Inferior parietal cortex (tissue), 1 donor: ENCODE results near the gene RPH3AL.
A peak's percentile ranks its signal among the peaks of the same experiment; 100 is the strongest.

Experiments used
- DNase-seq: peaks from one replicate; pipeline ENCODE4 v3.0.0-alpha.2; 2016; ENCODE audit errors: extremely low spot score

The RPH3AL gene

GRCh38 chr17:336110-337021, 16.2 kb downstream of the RPH3AL start:
- no peak for DNase-seq

GRCh38 chr17:335691-336090, 16.9 kb downstream of the RPH3AL start:
- DNase-seq, result no peak

GRCh38 chr17:334974-335481, 17.6 kb downstream of the RPH3AL start:
- DNase-seq, result no peak

DNA sequence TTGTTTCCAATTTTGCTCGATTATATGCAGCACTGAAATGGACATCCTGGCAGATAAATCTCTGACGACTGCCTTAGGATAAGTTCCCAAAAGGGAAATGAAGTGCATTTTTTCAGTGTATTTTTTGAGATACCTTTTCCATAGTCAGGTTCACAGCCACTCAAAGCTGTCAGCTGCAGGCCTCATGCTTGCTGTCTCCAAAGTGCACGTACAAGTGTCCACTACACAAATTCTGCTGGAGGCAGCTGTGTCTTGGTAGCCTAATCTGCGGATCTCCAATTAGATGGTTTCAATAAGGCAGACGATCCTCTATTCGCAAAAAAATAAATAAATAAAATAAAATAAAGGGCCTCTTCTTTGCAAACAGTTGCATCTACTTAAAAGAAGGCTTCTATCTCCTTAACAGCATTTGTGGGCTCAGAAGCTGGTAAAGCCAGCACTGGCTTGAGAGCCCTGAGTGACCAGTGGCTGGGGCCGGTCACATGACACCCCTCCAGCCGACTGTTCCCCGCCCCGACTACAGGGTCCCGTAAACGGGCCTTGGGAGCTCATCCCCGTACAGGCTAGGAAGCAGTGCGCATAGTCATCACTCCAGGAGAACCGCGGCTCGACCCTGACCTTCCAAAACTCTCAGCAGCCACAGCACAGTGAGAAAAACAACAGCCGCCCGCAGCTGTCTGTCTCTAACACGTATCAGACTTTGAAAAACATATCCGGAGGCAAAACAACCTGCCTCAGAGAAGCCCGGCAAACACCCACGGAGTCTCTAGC, 18.8 kb downstream of the RPH3AL start:
- DNase-seq, result peak; percentile 48

DNA sequence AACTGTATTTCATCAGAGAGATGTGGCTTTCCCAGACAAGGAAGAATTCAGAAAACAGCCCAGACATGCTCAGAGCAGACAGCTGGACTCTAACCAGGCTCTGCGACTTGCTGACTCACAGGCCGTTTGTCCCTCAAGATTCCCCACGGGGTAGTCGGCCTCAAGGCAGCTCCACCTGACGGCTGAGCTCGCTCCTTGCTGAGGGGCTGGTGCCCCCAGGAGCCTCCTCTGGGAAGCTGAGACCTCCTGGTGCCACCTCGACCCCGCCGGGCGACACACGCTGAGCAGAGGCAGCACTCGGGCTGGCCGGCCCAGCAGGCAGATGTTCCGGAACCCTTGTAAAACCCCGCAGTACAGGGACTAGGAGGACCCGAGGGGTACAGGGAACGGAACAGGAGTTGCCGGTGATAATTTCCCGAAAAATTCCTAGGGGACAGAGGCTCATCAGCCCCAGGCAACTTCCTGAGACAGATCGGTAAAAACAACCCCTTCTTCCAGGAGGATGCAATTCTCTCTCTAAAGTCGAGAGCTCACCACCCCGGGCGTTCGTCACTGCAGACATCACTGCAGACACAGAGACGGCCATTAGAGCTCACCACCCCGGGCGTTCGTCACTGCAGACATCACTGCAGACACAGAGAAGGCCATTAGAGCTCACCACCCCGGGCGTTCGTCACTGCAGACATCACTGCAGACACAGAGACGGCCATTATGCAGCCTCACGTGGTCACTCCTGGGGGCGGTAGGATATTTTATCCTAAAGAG, 19.9 kb downstream of the RPH3AL start:
- no peak for DNase-seq

- no peak for DNase-seq
These were observed 20.6 kb downstream of the RPH3AL start for GRCh38 chr17:332023-332422.

DNA sequence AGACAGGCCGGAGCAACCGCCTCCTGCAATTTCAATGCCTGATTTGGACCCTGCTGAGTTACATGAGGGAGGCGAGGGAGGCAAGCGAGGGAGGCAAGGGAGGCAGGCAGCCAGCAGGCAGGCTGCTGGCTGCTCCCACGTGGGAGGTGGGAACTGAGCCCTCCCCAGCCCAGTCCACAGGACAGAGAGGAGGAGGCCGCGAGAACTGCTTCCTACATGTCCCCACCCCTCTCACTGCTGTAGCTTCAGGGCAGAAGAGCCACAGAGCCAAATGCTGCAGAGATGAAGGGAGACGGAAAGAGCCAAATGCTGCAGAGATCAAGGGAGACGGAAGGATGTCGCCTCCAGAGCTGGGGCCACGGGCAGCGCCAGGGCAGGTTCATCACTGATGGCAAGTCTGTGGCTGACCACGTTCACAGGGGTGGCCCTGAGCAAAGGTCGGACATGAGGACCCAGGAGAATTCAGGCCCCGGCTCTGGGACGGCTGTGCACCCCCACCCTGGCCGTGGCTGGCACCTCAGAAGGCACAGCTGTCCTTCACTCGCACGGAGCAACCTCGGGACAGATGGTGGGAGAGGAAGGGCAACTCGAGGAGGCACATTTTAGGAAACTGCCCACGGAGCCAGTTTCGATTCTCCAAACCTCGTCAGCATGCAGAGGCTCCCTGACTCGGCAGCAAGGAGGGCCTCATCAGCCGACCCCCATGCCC, 21.5 kb downstream of the RPH3AL start:
- peak; percentile 42 for DNase-seq

GRCh38 chr17:329784-330420, 22.7 kb downstream of the RPH3AL start:
- no peak for DNase-seq

DNA sequence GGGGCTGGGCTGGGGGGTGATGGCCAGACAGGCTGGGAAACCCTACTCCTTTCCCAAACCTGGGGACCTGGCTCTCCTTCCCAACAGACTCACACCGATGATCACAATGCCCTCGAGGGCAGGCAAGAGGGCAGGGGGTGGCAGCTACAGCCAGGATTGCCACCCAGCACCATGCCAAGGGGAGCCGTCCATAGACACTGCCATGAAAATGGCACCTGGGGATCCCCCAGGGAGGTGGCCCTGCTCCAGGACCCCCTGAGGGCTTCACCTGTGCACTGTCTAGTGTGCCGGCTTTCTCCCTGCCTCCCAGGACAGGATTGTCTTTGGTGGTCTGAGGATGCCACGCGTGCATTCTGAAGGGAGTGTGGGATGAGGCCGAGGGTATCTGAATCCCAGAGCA, 24.6 kb downstream of the RPH3AL start:
- no peak for DNase-seq

GRCh38 chr17:327296-327695, 25.3 kb downstream of the RPH3AL start:
- no peak for DNase-seq

- DNase-seq, result no peak
These were observed 26.5 kb downstream of the RPH3AL start for GRCh38 chr17:326010-326621.

GRCh38 chr17:325270-326009, 27.2 kb downstream of the RPH3AL start:
- DNase-seq, result no peak

- no peak for DNase-seq
These were observed 28.7 kb downstream of the RPH3AL start for GRCh38 chr17:323721-324571.

GRCh38 chr17:323181-323580, 29.4 kb downstream of the RPH3AL start:
- DNase-seq, result no peak

DNA sequence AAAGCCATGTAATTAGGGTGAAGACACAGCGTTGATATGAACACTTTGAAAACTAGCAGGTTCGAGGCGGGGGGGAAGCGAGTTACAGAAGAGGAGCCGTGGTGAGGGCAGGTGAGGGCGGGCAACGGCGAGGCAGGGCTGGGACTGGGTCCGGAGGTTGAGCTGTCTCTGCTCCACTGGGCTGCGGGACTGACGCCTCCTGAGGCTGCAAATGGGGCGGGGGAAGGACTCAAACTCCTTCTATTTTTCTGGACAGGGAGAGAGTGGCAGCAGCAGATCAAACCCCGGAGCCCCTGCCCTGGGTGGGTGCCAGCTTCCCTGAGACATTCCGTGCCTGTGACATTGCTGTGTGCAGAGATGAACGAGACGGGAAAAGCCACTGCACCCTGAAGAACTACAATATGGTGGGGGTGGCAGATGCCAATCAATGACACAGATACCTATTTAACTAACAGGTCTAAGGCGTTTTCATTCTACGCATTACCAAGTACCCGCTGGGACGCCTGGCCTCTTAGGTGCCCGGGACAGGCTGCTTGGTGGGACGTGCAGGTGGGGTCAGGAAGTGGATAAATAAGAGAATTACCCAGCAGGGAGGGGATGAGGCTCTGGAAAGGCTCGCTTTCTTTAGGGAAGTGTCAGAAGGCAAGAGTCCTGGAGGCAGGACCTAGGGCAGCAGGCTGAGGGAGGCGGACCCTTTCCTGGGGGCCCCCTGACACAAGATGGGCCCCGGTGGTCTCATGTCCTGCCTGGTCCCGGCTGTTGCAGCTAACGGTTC, 30.4 kb downstream of the RPH3AL start:
- DNase-seq, result no peak

DNA sequence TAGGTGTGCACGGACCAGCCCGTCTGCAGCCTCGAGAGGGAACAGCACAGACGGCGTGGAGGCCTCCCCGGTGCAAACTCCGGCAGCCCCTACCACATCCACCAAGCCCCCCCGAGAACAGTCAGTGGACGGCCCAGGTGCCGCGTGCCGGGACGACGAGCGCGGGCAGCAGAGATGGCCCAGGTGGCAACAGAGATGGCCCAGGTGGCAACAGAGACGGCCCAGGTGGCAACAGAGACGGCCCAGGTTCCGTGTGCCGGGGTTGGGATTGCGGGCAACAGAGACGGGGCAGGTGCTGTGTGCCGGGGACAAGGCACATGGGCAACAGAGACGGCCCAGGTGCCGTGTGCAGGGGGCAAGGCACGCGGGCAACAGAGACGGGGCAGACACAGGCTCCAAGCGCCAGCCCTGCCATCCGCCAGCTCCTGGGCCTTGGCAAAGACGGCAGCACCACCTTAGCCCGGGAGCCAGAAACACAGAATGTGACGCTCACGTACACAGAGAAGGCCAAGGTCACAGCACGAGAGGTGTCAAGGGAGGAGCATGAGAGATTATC, 31.1 kb downstream of the RPH3AL start:
- DNase-seq, result no peak

GRCh38 chr17:320809-321385, 31.7 kb downstream of the RPH3AL start:
- no peak for DNase-seq
